ENCODE results near the gene MALT1.

MALT1 gene

GRCh38 chr18:58788971-58789875, 118.0 kb downstream of the MALT1 start:
- Mint-ChIP-seq H3K4me3 (no peak overlapping the region), H3K4me1 (ENCODE audit: low read depth) (no peaks in the 10 kb centered on the region), H3K27me3 (ENCODE audit: low read depth) (no peaks in the 10 kb centered on the region), H3K9me3 (no peaks in the 10 kb centered on the region), H3K36me3 (ENCODE audit: low read depth) (no peaks in the 10 kb centered on the region), H3K27ac (no peak overlapping the region)
- no peak for DNase-seq (ENCODE audit: low spot score)

- H3K4me3 Mint-ChIP-seq = no peak overlapping the region
- no peak for DNase-seq (ENCODE audit: low spot score)
- H3K4me1 Mint-ChIP-seq (ENCODE audit: low read depth) = no peaks in the 10 kb centered on the region
- H3K9me3 Mint-ChIP-seq = no peaks in the 10 kb centered on the region
- H3K27me3 Mint-ChIP-seq (ENCODE audit: low read depth) = no peaks in the 10 kb centered on the region
- no peaks in the 10 kb centered on the region for H3K36me3 Mint-ChIP-seq (ENCODE audit: low read depth)
- H3K27ac Mint-ChIP-seq = no peak overlapping the region
Measured at GRCh38 chr18:58789876-58790240, 118.6 kb downstream of the MALT1 start.

GRCh38 chr18:58792086-58792485, 120.8 kb downstream of the MALT1 start:
- H3K27ac Mint-ChIP-seq = no peak overlapping the region
- H3K4me1 Mint-ChIP-seq (ENCODE audit: low read depth) = no peaks in the 10 kb centered on the region
- DNase-seq (ENCODE audit: low spot score) = no peak
- H3K36me3 Mint-ChIP-seq (ENCODE audit: low read depth) = no peaks in the 10 kb centered on the region
- H3K9me3 Mint-ChIP-seq = no peaks in the 10 kb centered on the region
- no peaks in the 10 kb centered on the region for H3K27me3 Mint-ChIP-seq (ENCODE audit: low read depth)
- H3K4me3 Mint-ChIP-seq = no peak overlapping the region

DNA sequence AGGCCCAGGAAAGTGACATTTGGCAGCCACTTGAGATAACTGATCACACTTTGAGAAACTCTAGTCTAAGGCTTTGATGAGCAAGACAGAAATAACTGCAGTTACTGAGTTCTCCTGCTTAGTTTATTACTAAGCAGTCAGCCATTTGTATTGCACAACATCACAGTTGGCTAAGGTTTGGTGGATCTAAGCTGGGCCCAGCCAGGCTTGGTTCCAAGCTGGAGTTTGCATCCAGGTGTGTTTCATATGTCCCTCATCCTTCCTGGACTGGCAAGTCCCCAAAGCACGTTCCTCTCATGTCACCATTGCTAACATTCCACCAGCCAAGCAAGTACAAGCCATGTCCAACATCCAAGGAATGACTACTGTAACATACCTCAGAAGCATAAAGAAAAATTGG, 122.1 kb downstream of the MALT1 start:
- DNase-seq (ENCODE audit: low spot score) = no peak
- Mint-ChIP-seq H3K27ac (no peak overlapping the region), H3K4me3 (no peak overlapping the region), H3K36me3 (ENCODE audit: low read depth) (no peaks in the 10 kb centered on the region), H3K27me3 (ENCODE audit: low read depth) (no peaks in the 10 kb centered on the region), H3K9me3 (no peaks in the 10 kb centered on the region), H3K4me1 (ENCODE audit: low read depth) (no peaks in the 10 kb centered on the region)

GRCh38 chr18:58796220-58796619, 125.0 kb downstream of the MALT1 start:
- H3K4me1 Mint-ChIP-seq (ENCODE audit: low read depth) = no peaks in the 10 kb centered on the region

GRCh38 chr18:58800582-58800981, 129.3 kb downstream of the MALT1 start:
- H3K4me3 Mint-ChIP-seq = no peak overlapping the region
- no peaks in the 10 kb centered on the region for H3K36me3 Mint-ChIP-seq (ENCODE audit: low read depth)
- H3K27ac Mint-ChIP-seq = no peak overlapping the region
- DNase-seq (ENCODE audit: low spot score) = no peak
- no peaks in the 10 kb centered on the region for H3K4me1 Mint-ChIP-seq (ENCODE audit: low read depth)
- peaks cover 8% of the 10 kb centered on the region for H3K27me3 Mint-ChIP-seq (ENCODE audit: low read depth)
- H3K9me3 Mint-ChIP-seq = no peaks in the 10 kb centered on the region

More at GRCh38 chr18:58796220-58796619, 125.0 kb downstream of the MALT1 start:
- no peaks in the 10 kb centered on the region for H3K9me3 Mint-ChIP-seq
- no peaks in the 10 kb centered on the region for H3K36me3 Mint-ChIP-seq (ENCODE audit: low read depth)
- DNase-seq (ENCODE audit: low spot score) = no peak
- H3K4me3 Mint-ChIP-seq = no peak overlapping the region
- no peak overlapping the region for H3K27ac Mint-ChIP-seq
- H3K27me3 Mint-ChIP-seq (ENCODE audit: low read depth) = no peaks in the 10 kb centered on the region

DNA sequence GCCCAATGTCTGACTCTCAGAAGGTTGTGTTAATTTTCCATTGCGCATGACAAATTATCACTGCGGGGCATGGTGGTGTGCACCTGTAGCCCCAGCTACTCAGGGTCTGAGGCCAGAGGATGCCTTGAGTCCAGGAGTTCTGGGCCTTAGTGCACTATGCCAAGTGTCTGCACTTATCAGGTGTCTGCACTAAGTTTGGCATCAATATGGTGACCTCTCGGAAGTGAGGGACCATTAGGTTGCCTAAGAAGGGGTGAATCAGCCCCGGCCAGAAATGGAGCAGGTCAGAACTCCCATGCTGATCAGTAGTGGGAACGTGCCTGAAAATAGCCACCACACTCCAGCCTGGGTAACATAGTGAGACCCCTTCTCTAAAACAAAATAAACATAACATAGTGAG, 131.7 kb downstream of the MALT1 start:
- DNase-seq (ENCODE audit: low spot score) = no peak

GRCh38 chr18:58803978-58804377, 132.7 kb downstream of the MALT1 start:
- Mint-ChIP-seq H3K27me3 (ENCODE audit: low read depth) (peaks cover 12% of the 10 kb centered on the region), H3K36me3 (ENCODE audit: low read depth) (no peaks in the 10 kb centered on the region), H3K9me3 (no peaks in the 10 kb centered on the region), H3K27ac (no peak overlapping the region), H3K4me3 (no peak overlapping the region), H3K4me1 (ENCODE audit: low read depth) (no peaks in the 10 kb centered on the region)
- DNase-seq (ENCODE audit: low spot score) = no peak

More for the DNA sequence above, 131.7 kb downstream of the MALT1 start:
- Mint-ChIP-seq H3K4me1 (ENCODE audit: low read depth) (no peaks in the 10 kb centered on the region), H3K27ac (no peak overlapping the region), H3K36me3 (ENCODE audit: low read depth) (no peaks in the 10 kb centered on the region), H3K4me3 (no peak overlapping the region), H3K9me3 (no peaks in the 10 kb centered on the region), H3K27me3 (ENCODE audit: low read depth) (peaks cover 12% of the 10 kb centered on the region)

Measured in T-helper 2 cell treated with Interferon-gamma antibody and Interleukin-4, amounts not matched to agents 5 μg/mL and 100 μg/mL, for 36 hours (primary cell).